ENCODE results near the gene NOTCH2NLA. TPM values are rescaled to one million over a fixed set of nuclear protein-coding genes. Genes with fewer than 3 reads are reported as not detected.

NOTCH2NLA gene
- 81.4 and 83.4 TPM in 2 replicates for total RNA-seq

DNA sequence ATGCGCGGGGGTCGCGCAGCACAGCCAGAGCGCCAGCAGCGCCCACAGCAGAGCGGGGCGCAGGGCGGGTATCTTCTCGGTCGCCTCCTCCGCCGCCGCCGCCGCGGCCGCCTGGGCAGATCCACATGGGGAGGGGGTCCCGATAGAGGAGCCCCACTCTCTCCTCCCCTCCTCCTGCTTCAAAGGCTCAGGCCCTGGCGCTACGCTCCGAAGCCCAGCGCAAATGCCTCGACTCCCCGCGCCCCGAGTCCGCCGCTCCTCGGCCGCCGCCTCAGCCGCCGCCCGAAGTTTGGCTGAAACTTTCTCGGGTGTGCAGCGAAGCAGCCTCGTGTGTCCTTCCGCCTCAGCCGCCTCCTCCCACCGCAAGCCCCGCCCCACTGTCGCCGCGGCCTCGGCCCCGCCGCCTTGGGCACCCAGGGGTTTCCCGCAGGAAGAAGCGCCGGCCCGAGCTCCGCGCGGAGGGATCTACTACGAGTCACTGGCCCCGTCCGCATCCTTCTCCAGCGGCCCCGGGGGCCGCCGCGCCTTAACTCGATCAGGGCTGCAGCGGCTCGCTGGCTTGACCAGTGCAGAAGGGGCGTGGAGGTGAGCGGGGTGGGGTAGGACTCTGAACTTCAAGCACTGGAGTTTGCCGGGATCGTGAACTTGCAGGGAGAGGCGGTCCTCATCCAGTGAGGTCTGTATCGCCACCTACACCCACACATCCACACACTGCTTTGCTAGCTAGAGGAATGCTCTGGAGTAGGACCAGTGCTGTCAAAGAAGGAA is at the start of gene NOTCH2NLA:
TSS of gene NOTCH2NLA (minus strand) at position 312 of the 768 bp plus-strand sequence. CDS start 39,684 bp downstream, outside the sequence.

DNA sequence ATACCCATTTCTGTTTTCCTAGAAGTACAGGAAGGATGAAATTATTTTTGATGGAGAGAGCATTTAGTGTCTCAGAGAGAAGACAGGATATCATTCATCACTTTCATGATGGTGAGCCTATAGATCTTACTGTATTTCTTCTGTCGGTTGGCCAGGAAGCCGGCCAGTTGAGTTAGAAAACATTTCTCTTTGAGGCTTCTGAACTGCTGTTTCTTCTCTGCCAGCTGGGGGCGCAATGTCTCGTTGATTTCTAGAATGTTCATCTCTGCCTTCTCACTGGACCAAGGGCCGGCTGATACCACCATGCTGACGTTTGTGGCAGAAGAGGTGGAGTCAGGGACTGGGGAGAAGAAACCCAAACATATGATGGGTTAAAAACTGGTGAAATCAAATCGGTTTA is 84.4 kb downstream of the NOTCH2NLA start, which contains the start of gene NBPF10:
TSS of gene NBPF10 (minus strand) at position 340 of the 400 bp plus-strand sequence. CDS start at position 305, 35 bp downstream.

Other genes with a start within 250 kb of the NOTCH2NLA start
- 34.5 and 50.3 TPM in 2 replicates for gene TXNIP, start 232.4 kb downstream of the NOTCH2NLA start, total RNA-seq
- gene HJV, start 207.3 kb downstream of the NOTCH2NLA start, total RNA-seq, result not detected in 2 replicates
- gene NBPF10, start 84.2 kb downstream of the NOTCH2NLA start, total RNA-seq, result 1.9 and 2.4 TPM in 2 replicates